SU-DHL-6 (cell line): ENCODE results near the gene SLC7A6.

Experiments
- H2AFZ ChIP-seq: fragments of 200-600 bp; sonication (generic); 2 replicates; pipeline ENCODE4 v1.6.1; 2014; ENCODE audit warnings: low read depth, mild to moderate bottlenecking, moderate library complexity, mixed read lengths, antibody characterized with exemption, low read length; ENCODE audit not compliant: severe bottlenecking
- H3F3A ChIP-seq: fragments of 200-600 bp; shearing (Covaris generic); 2 replicates; pipeline ENCODE4 v1.6.0; 2016; ENCODE audit warnings: antibody characterized with exemption, mild to moderate bottlenecking; ENCODE audit not compliant: insufficient read depth
- H3K27ac ChIP-seq: fragments of 200-600 bp; sonication (generic); 2 replicates; pipeline ENCODE4 v1.5.1; 2016; ENCODE audit warnings: low read depth, mild to moderate bottlenecking, low read length, moderate library complexity, mixed read lengths
- H3K27me3 ChIP-seq: fragments of 200-600 bp; sonication (generic), shearing (Covaris generic); 2 replicates; pipeline ENCODE4 v1.6.0; 2014; ENCODE audit warnings: mild to moderate bottlenecking, low read length
- H3K36me3 ChIP-seq: fragments of 200-600 bp; sonication (generic); 2 replicates; pipeline ENCODE4 v1.6.1; 2014; ENCODE audit warnings: mild to moderate bottlenecking, low read length, mixed read lengths
- H3K4me2 ChIP-seq: fragments of 300-600, 200-600 bp; shearing (Covaris generic), sonication (generic); 2 replicates; pipeline ENCODE4 v1.6.0; 2014; ENCODE audit warnings: low read length, low read depth, mild to moderate bottlenecking; ENCODE audit not compliant: poor library complexity, severe bottlenecking
- H3K4me3 ChIP-seq: fragments of 200-600 bp; sonication (generic); 2 replicates; pipeline ENCODE4 v1.5.1; 2014; ENCODE audit warnings: antibody characterized with exemption, low read length, mild to moderate bottlenecking, mixed read lengths; ENCODE audit not compliant: insufficient read depth, poor library complexity, severe bottlenecking
- H3K79me2 ChIP-seq: fragments of 200-600 bp; sonication (generic); 2 replicates; pipeline ENCODE4 v1.6.1; 2014; ENCODE audit warnings: mild to moderate bottlenecking, low read length, moderate library complexity; ENCODE audit not compliant: insufficient read depth
- H3K9ac ChIP-seq: fragments of 200-600 bp; sonication (generic); 2 replicates; pipeline ENCODE4 v1.7.0; 2014; ENCODE audit warnings: mild to moderate bottlenecking, low read length
- H3K9me2 ChIP-seq: fragments of 200-600 bp; sonication (generic); replicated peaks from 2 replicates; pipeline ENCODE4 v1.6.1; 2014; ENCODE audit warnings: low read length; ENCODE audit not compliant: insufficient read depth
- H3K9me3 ChIP-seq: fragments of 200-600 bp; sonication (generic); 2 replicates; pipeline ENCODE4 v1.6.1; 2014; ENCODE audit warnings: low read length, mixed read lengths; ENCODE audit not compliant: insufficient read depth
- H4K20me1 ChIP-seq: fragments of 200-600 bp; sonication (generic); 2 replicates; pipeline ENCODE4 v1.6.1; 2014; ENCODE audit warnings: low read depth, mild to moderate bottlenecking, antibody characterized with exemption, low read length, moderate library complexity, mixed read lengths
- EZH2phosphoT487 ChIP-seq: fragments of 200-600 bp; sonication (generic), shearing (Covaris generic); conservative IDR thresholded peaks from 2 replicates; pipeline ENCODE4 v1.6.1; 2018; ENCODE audit warnings: mild to moderate bottlenecking, antibody characterized with exemption, low read length, moderate library complexity, mixed read lengths
- TF ChIP-seq, protein P1 (sequence below): fragments of 200-600 bp; sonication (generic); IDR thresholded peaks from one replicate; pipeline ENCODE4 v1.5.1; 2017; ENCODE audit warnings: antibody characterized with exemption, mild to moderate bottlenecking, low read length, moderate library complexity; ENCODE audit not compliant: insufficient read depth, poor library complexity, severe bottlenecking

Gene SLC7A6

DNA sequence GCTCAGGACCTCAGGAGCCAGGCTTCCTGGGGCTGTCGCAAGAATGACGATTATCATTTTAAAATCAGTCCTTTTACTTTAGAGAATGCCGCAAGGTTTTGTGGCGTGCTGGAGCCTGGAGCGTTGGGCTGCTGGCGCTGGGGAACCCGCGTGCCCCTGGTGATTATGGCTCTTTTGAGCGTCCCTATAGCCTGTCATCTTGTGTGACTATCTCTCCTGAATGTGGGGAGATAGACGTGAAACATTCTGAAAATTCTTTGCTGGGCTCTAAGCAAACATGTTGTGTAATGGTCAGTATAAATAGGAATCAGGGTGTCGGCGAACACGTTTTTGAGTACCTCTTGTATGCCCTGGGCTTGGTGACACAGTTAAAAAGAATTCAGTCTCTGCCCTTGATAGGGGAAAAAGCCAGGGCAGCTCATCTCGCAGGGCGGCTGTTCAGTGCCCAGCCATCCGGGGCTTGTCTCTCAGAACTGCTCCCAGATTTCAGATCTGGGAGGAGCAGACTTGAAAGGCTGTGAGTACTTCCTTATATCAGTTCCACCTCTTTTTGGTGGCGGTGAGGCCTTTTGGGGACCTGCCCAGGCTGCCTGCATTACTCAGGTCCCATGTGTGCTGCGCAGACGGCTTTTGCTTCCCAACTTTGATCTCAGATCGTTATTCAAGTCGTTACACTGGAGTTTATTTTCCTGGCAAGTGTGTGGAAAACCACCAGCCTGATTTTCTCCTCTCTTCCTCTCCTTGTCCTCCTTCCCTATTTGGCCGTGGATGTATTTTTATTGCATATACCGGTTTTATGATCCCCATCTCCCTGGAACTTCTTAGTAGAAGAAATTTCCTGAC is 973 bp downstream of the SLC7A6 start:
- Histone ChIP-seq H3K9ac (peak overlapping the region; percentile 93), H3K4me2 (peak overlapping the region; percentile 86), H3K9me2 (no peaks in the 10 kb centered on the region), H3K9me3 (no peaks in the 10 kb centered on the region), H3K27ac (peak overlapping the region; percentile 80), H3F3A (peaks cover 4% of the 10 kb centered on the region; the same call in 1 of the 2 replicates), H3K79me2 (peaks cover 59% of the 10 kb centered on the region), H3K27me3 (no peaks in the 10 kb centered on the region), H3K4me3 (peak overlapping the region; percentile 88), H4K20me1 (no peaks in the 10 kb centered on the region), H3K36me3 (no peaks in the 10 kb centered on the region), H2AFZ (peak overlapping the region; percentile 43)
- TF ChIP-seq, protein P1, sequence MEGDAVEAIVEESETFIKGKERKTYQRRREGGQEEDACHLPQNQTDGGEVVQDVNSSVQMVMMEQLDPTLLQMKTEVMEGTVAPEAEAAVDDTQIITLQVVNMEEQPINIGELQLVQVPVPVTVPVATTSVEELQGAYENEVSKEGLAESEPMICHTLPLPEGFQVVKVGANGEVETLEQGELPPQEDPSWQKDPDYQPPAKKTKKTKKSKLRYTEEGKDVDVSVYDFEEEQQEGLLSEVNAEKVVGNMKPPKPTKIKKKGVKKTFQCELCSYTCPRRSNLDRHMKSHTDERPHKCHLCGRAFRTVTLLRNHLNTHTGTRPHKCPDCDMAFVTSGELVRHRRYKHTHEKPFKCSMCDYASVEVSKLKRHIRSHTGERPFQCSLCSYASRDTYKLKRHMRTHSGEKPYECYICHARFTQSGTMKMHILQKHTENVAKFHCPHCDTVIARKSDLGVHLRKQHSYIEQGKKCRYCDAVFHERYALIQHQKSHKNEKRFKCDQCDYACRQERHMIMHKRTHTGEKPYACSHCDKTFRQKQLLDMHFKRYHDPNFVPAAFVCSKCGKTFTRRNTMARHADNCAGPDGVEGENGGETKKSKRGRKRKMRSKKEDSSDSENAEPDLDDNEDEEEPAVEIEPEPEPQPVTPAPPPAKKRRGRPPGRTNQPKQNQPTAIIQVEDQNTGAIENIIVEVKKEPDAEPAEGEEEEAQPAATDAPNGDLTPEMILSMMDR = no peak
- TF ChIP-seq EZH2phosphoT487 = no peak

GRCh38 chr16:68267612-68268405 is 3.5 kb downstream of the SLC7A6 start:
- Histone ChIP-seq H3K4me3 (no peak overlapping the region), H3K79me2 (peaks cover 84% of the 10 kb centered on the region), H3K36me3 (no peaks in the 10 kb centered on the region), H3K27me3 (no peaks in the 10 kb centered on the region), H3F3A (peaks cover 4% of the 10 kb centered on the region; the same call in 1 of the 2 replicates), H3K9ac (0 out of 2 replicates have a peak overlapping the region, but pooled peaks have one; percentile 0), H3K9me2 (no peaks in the 10 kb centered on the region), H3K9me3 (no peaks in the 10 kb centered on the region), H3K27ac (peak overlapping the region; percentile 7; the same call in 1 of the 2 replicates), H3K4me2 (peak overlapping the region; percentile 24), H2AFZ (no peak overlapping the region), H4K20me1 (no peaks in the 10 kb centered on the region)
- TF ChIP-seq EZH2phosphoT487 = no peak

- TF ChIP-seq, protein P1 = no peak
- no peak for TF ChIP-seq EZH2phosphoT487
- H3K79me2 ChIP-seq = peaks cover 100% of the 10 kb centered on the region
- H3K36me3 ChIP-seq = 0 out of 2 replicates have a peak, but pooled peaks cover 4% of the 10 kb centered on the region
- no peaks in the 10 kb centered on the region for H3K9me3 ChIP-seq
- H3K4me3 ChIP-seq = no peak overlapping the region
- no peak overlapping the region for H2AFZ ChIP-seq
- H4K20me1 ChIP-seq = no peaks in the 10 kb centered on the region
- peak overlapping the region; percentile 13; the same call in 1 of the 2 replicates for H3K27ac ChIP-seq
- no peaks in the 10 kb centered on the region for H3K9me2 ChIP-seq
- no peak overlapping the region for H3K9ac ChIP-seq
- H3K27me3 ChIP-seq = no peaks in the 10 kb centered on the region
- no peak overlapping the region for H3K4me2 ChIP-seq
- H3F3A ChIP-seq = peaks cover 4% of the 10 kb centered on the region; the same call in 1 of the 2 replicates
These were observed 5.5 kb downstream of the SLC7A6 start for GRCh38 chr16:68269793-68270192.
